SH-SY5Y (cell line): ENCODE measurements around the gene ANAPC4.

Experiments
- GATA2 ChIP-seq: IDR thresholded peaks from 2 replicates; pipeline ENCODE4 v1.6.1; 2011; ENCODE audit warnings: mild to moderate bottlenecking, low read depth, low read length
- GATA3 ChIP-seq: IDR thresholded peaks from 2 replicates; pipeline ENCODE4 v1.6.1; 2011; ENCODE audit warnings: low read depth, mild to moderate bottlenecking, low read length, moderate library complexity

GRCh38 chr4:25401066-25401465 lies 24.0 kb downstream of the ANAPC4 start:
- TF ChIP-seq GATA2 (no peak), GATA3 (no peak)
